GM10847 (cell line): Measurements from ENCODE around the gene UBE2G1.

ENCODE experiments used
- POLR2A ChIP-seq: IDR thresholded peaks from 2 replicates; pipeline ENCODE4 v1.6.1; 2011; ENCODE audit not compliant: insufficient read length; ENCODE audit errors: extremely low read depth

UBE2G1 gene

GRCh38 chr17:4248504-4249277 lies 117.8 kb downstream of the UBE2G1 start:
- TF ChIP-seq POLR2A: no peak

DNA sequence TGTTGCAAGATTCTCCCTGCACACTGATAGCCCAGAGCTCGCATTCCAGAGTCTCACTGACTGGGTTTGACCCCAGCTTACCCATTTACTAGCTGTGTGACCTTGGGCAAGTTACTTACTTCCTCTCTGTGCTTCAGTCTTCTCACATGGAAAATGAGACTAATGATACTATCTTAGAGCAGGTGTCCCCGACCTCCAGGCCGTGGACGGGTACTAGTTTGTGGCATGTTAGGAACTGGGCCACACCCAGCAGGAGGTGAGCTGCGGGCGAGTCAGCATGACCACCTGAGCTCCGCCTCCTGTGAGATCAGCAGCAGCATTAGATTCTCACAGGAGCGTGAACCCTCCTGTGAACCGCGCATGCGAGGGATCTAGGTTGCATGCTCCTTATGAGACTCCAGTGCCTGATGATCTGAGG lies 118.5 kb downstream of the UBE2G1 start:
- TF ChIP-seq POLR2A: no peak

DNA sequence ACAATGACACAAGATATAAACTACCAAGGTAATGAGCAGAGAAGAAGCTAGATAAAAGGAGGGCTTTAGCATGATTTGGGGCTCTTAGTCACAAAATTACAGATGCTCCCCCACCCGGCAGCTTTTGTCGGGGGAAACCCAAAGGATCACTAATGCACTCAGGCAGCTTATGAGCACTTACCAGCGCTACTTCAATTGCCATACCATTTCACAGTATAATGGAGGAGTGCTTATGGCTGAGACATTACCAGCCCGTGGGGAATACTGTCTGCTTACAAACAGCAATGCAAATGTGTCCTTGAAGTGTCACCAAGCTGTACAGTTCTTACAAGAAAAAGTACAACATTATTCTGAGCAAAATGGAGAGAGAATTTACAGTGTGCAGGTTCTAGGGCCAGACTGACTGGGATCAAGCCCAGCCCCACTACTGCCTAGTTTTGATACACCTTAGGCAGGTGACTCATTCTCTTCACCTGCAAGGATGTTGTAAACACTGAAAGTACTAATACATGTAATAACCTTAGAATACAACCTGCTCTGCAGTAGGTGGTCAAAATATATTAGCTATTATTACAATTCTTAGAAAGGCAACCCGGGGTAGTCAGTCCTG lies 119.0 kb downstream of the UBE2G1 start:
- TF ChIP-seq POLR2A: no peak

DNA sequence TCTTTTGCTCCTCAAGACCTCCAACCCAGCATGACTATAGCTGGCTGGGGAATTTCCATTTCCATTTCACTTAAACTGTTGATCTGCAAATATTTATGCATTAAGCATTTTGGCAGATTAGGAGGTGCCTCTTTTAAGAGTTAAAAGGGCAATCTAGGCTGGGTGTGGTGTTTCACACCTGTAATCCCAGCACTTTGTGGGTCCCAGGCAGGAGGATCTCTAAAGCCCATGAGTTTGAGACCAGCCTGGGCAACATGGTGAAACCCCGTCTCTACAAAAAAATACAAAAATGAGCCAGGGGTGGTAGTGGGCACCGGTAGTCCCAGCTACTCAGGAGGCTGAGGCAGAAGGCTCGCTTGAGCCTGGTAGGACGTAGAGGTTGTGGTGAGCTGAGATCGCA lies 119.8 kb downstream of the UBE2G1 start:
- TF ChIP-seq POLR2A: no peak

DNA sequence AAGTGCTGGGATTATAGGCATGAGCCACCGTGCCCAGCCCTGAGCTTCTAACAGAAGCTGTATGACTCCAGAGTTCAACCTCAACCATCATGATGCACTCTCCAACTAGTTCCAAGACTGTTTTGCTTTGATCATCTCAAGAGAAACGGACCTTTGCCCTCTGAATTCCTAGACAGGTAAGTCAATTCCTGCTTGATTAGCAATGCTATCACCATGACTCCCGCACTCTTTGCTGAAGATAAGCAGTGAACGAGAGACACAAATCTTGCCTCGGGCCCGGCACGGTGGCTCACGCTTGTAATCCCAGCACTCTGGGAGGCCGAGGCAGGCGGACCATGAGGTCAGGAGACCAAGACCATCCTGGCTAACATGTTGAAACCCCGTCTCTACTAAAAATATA lies 124.9 kb downstream of the UBE2G1 start:
- TF ChIP-seq POLR2A: no peak

DNA sequence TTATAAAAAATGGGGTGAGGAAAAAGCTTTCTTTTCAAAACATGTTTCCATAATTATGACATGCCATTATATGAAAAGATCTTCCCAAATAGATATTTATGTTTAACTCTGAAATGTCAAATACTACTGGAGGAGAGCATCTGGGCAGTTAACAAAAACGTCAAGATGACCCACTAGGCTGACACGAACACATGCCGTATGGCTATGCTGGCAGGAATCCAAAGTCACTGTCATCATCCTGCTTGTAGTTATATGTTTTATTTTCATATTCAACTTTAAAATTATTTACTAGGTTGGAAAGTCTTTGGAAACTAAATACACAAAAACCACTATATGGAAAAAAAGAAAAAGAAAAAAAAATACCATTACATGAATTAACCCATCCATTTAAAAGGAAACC lies 130.0 kb downstream of the UBE2G1 start:
- TF ChIP-seq POLR2A: no peak

GRCh38 chr17:4235372-4236279 lies 130.8 kb downstream of the UBE2G1 start:
- TF ChIP-seq POLR2A: no peak

DNA sequence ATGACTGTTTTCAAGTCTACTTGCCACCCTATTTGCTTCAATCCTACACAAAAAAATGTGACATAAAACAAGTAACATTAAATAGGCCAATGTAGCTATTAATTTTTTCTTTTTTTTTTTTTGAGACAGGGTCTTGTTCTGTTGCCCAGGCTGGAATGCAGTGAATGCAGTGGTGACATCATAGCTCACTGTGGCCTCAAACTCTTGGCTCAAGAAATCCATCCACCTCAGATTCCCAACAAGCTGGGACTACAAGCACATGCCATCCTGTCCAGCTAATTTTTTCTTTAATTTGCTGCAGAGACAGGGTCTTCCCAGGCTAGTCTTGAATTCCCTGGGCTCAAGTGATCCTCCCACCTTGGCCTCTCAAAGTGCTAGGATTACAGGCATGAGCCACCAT lies 132.1 kb downstream of the UBE2G1 start:
- TF ChIP-seq POLR2A: no peak

- no peak for TF ChIP-seq POLR2A
These were observed 132.7 kb downstream of the UBE2G1 start for GRCh38 chr17:4233668-4234258.

- TF ChIP-seq POLR2A: no peak
These were observed 134.2 kb downstream of the UBE2G1 start for GRCh38 chr17:4232168-4232813.

- TF ChIP-seq POLR2A: no peak
These were observed 136.6 kb downstream of the UBE2G1 start for GRCh38 chr17:4229627-4230541.

DNA sequence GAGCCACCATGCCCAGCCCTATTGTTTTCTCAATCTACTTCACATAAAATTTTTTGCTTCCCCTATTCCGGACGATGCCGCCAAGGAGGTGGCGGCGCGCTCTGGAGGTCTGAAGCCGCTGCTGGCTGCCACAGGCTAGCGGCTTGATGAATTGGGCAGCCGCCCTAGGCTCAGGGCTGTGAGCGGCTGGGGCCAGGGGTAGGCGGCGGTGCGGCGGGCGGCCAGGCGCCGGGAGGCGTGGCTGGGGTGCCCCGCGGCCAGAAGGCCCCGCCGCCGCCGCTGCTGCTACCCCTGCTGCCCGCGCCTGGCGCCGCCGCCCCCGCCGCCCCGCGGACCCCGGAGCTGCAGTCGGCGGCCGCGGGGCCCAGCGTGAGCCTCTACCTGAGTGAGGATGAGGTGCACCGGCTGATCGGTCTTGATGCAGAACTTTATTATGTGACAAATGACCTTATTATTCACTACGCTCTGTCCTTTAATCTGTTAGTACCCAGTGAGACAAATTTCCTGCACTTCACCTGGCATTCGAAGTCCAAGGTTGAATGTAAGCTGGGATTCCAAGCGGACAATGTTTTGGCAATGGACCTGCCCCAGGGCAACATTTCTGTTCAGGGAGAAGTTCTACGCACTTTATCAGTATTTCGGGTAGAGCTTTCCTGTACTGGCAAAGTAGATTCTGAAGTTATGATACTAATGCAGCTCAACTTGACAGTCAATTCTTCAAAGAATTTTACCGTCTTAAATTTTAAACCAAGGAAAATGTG lies 144.4 kb downstream of the UBE2G1 start:
- TF ChIP-seq POLR2A: no peak

DNA sequence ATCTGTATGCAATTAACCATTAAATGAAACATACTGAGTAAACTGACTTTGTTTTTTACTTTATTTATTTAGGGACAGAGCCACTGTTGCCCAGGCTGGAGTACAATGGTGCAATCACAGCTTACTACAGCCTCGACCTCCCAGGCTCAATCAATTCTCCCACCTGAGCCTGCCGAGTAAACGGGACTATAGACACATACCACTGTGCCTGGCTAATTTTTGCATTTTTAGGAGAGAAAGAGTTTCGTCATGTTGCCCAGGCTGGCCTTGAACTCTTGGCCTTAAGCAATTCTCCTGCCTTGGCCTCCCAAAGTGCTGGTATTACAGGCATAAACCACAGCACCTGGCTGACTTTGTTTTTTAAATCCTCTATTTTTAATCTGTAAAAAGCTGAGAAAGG lies 145.3 kb downstream of the UBE2G1 start:
- TF ChIP-seq POLR2A: no peak
